A172 (cell line): ENCODE measurements around the gene PEX11B. TPM values are rescaled to one million over a fixed set of nuclear protein-coding genes. Genes with fewer than 3 reads are reported as not detected.

ENCODE experiments used
- DNase-seq: peaks from one replicate; pipeline ENCODE4 v3.0.0-alpha.2; 2015; ENCODE audit warnings: low spot score
- total RNA-seq: library from RNA; depleted of rRNA; stranded (reverse); fragments of >200 nt; shearing (Covaris generic); gene quantifications from 2 replicates; pipeline ENCODE4 v1.2.3, GENCODE V29; 2014; rRNA removed

PEX11B gene
- total RNA-seq, 1 experiment from 2014 or later: 40.8 TPM

DNA sequence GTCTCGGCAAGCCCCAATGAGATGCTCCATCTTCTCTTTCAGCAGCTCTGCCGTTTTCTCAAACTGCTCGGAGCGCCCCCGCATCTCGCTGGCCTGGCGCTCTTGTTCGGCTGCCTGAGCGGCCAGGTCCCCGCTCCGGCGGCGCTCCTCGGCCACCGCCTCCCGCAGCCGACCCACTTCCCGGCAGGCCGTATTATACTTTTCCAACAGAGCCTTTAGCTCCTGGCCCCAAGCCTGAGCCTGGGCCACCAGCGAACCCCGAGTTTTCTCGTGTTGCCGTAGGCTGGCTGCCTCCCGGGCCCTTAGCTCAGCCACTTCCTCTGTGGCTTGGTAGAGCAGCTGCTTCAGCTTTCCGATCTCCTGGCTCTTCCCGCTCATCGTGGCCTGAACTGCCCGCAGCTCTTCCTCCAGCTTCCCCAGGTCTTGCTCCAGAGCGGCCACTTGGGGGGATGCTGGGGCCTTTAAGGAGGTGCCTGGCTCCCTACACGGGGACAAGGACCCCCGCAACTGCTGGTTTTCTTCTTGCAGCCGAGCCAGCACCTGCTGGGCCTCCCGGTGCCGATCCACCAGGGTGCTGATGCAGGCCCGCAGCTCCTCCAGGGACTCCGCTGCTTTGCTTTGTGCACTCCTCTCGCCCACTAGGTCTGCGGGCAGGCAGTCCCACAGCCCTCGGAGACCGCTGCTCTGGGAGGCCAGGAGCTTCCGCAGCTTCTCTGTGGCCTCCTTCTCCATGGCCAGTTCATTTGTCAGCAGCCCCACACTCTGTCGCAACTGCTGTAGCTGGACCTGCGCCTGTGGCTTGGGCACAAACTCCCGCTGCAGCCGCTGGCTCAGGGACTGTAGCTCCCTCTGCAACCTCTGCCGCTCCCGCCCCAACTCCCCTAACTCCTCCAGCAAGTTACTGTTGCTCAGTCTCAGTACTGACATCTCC is 46.3 kb downstream of the PEX11B start:
- no peak for DNase-seq

DNA sequence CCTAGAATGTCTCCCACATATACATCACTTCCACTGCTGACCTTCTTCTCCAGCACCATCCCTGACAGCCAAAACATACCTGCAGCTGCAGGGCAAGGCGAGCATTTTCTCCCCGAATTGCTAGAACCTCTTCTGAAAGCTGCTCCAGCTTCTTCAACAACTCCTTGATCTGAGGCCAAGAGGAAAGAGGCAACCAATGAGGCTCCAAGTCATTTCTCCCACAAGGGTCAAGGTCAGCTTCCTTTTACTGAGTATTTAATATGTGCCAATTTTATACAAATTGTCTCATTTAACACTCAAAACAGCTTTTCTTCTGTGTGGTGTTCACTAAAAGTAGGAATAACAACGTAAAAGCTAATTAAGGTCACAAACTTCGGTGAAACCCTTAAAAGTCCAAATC is 50.3 kb downstream of the PEX11B start:
- no peak for DNase-seq

DNA sequence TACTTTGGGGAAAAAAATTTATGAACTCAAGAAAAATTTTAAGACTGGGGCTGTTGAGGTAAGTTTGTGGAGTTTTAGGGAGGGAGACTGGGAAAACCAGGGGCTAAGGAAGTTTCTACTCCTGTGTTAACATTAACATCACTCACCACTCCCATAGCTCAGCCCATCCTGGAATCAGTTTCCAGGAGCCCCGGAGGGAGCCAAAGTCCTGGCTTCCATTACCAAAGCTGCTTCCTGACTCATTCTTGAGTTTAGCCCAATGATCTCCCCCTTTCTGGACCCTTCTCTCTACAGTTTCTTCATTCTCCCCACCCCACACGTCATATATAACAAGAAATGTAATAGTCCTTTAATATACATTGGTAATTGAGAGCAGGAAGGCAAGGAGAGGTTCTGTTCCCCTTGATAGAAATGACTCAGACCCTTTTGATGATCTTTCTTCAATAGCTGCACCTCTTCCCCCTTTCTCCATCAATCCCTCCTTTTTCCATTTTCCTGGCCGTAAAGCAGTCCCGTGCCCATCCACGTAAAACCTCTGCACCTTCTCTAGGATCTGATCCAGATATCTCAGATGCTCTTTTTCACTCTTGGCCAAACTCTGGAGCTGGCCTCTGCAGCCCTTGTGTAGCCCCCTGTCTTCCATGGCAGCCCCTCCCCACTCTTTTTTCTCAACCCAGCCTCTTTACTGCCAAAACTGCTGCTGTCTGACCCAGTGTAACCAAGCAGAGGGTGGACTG is 55.1 kb downstream of the PEX11B start:
- no peak for DNase-seq

Other genes with a start within 250 kb of the PEX11B start
- gene PDZK1, start 211.3 kb downstream of the PEX11B start, total RNA-seq: 2.0 and 2.2 TPM in 2 replicates
- not detected in 2 replicates for gene CD160, start 199.2 kb downstream of the PEX11B start, total RNA-seq
- 19.9 and 23.1 TPM in 2 replicates for gene RNF115, start 94.6 kb downstream of the PEX11B start, total RNA-seq
- gene POLR3C, start 94.5 kb downstream of the PEX11B start, total RNA-seq: 50.4 and 63.0 TPM in 2 replicates
- gene NUDT17, start 73.1 kb downstream of the PEX11B start, total RNA-seq: 2.7 and 8.2 TPM in 2 replicates
- 13.3 and 18.3 TPM in 2 replicates for gene PIAS3, start 59.6 kb downstream of the PEX11B start, total RNA-seq
- gene ANKRD35, start 32.9 kb downstream of the PEX11B start, total RNA-seq: not detected in 2 replicates
- gene ITGA10, start 8.7 kb downstream of the PEX11B start, total RNA-seq: 0.36 and 0.67 TPM in 2 replicates
- gene RBM8A, start 8.8 kb upstream of the PEX11B start, total RNA-seq: 461 and 485 TPM in 2 replicates
- 33.9 and 34.6 TPM in 2 replicates for gene LIX1L, start 39.3 kb upstream of the PEX11B start, total RNA-seq
- 2.4 and 2.5 TPM in 2 replicates for gene ANKRD34A, start 45.9 kb upstream of the PEX11B start, total RNA-seq
- 21.0 and 24.0 TPM in 2 replicates for gene POLR3GL, start 46.0 kb upstream of the PEX11B start, total RNA-seq
- gene TXNIP, start 77.9 kb upstream of the PEX11B start, total RNA-seq: 14.1 and 14.4 TPM in 2 replicates
- not detected in 2 replicates for gene HJV, start 103.0 kb upstream of the PEX11B start, total RNA-seq
- gene NBPF10, start 226.1 kb upstream of the PEX11B start, total RNA-seq: 0.62 and 2.0 TPM in 2 replicates